GM12891 (cell line): Measurements from ENCODE around the gene TAS1R3.

ENCODE experiments used
- POLR2A ChIP-seq: IDR thresholded peaks from 2 replicates; pipeline ENCODE4 v1.6.1; 2011; ENCODE audit warnings: low read depth, low read length, control low read depth
- POLR2AphosphoS5 ChIP-seq: IDR thresholded peaks from 2 replicates; pipeline ENCODE4 v1.6.1; 2011; ENCODE audit warnings: low read depth, low read length, control low read depth
- POU2F2 ChIP-seq: IDR thresholded peaks from 2 replicates; pipeline ENCODE4 v1.6.1; 2011; ENCODE audit warnings: low read depth, mild to moderate bottlenecking, control low read depth, low read length, moderate library complexity
- SPI1 ChIP-seq: IDR thresholded peaks from 2 replicates; pipeline ENCODE4 v1.6.1; 2011; ENCODE audit warnings: low read depth, low read length, control low read depth
- TAF1 ChIP-seq: IDR thresholded peaks from 2 replicates; pipeline ENCODE4 v1.6.1; 2011; ENCODE audit warnings: low read depth, low read length, control low read depth

DNA sequence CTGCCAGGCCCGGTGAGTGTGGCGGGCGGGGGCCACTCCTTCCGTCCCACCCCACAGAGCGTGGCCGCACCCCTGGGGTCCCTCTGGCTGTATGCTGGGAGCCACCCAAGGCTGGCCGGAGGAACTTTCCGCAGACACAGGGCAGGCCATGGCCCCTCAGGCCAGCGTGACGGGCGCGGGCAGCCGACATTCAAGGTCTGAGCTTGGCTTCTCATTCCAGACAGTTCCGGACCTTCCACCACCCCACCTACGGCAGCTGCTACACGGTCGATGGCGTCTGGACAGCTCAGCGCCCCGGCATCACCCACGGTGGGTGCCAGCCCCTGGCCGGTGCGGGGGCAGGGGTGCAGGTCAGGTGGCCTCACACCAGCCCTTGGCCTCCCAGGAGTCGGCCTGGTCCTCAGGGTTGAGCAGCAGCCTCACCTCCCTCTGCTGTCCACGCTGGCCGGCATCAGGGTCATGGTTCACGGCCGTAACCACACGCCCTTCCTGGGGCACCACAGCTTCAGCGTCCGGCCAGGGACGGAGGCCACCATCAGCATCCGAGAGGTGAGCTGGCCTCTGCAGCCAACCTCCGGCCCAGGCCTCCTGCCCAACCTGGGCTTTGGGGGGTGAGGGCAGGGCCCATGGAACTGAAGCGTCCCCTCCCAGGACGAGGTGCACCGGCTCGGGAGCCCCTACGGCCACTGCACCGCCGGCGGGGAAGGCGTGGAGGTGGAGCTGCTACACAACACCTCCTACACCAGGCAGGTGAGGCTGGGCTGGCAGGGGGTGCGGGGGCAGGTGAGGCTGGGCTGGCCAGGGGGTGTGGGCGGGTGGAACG, 43.6 kb upstream of the TAS1R3 start:
- TF ChIP-seq TAF1 (no peak), POLR2A (no peak), POLR2AphosphoS5 (no peak), POU2F2 (no peak), SPI1 (no peak)
